K562 (cell line): ENCODE results near the gene CES1. TPM values are rescaled to one million over a fixed set of nuclear protein-coding genes. Genes with fewer than 3 reads are reported as not detected.
"Not testable (repeated sequence)": the region's sequence is repeated elsewhere in the genome, so short reads cannot be mapped to it uniquely, and the experiment has no call there.

ENCODE experiments used
- ATAC-seq: fragments of 200-7000 bp; cut with Tn5 transposase; 3 replicates; pipeline ENCODE4 v1.9.1; 2020; ENCODE audit warnings: moderate library complexity
- BruUV-seq: library from RNA; stranded (reverse); fragments of 400-500 nt; replicated peaks from 2 replicates; lab custom pipeline; 2021; lab: Mats Ljungman, UMichigan
- CTCF ChIA-PET: fragments of 300-600 bp; formaldehyde crosslinking; extraction: SDS; loops from one replicate; lab custom pipeline; 2021; ENCODE audit warnings: low intra/inter-chr PET ratio; lab: Yijun Ruan, JAX
- POLR2A ChIA-PET: fragments of 300-600, 350-650 bp; sonication (Branson Sonifier 250); formaldehyde crosslinking; extraction: SDS; loops from one replicate; lab custom pipeline; 2021; ENCODE audit warnings: antibody characterized with exemption, inconsistent platforms; lab: Yijun Ruan, JAX
- DNase-seq, 4 experiments: peaks; one replicate each; pipeline versions ENCODE4 v3.0.0 to v3.0.0-alpha.2; 2011 to 2018; ENCODE audit warnings: low spot score in 3 of 4, mixed read lengths in 3 of 4; ENCODE audit errors: extremely low read depth in 1 of 4
- FAIRE-seq: peaks from 2 replicates; lab custom pipeline; 2011; peaks lifted over from hg19 to GRCh38; lab: Jason Lieb, UNC
- H2AFZ ChIP-seq: 2 replicates; pipeline ENCODE4 v1.6.0; 2011; ENCODE audit warnings: low read depth, low read length, control low read depth, inconsistent platforms
- H3K27ac ChIP-seq: fragments of 200-600 bp; 3 replicates; pipeline ENCODE4 v1.8.0; 2011; ENCODE audit warnings: low read depth, mild to moderate bottlenecking, control low read depth, inconsistent platforms, low read length, moderate library complexity, mixed read lengths; ENCODE audit errors: extremely low read depth
- H3K27me3 ChIP-seq, 2 experiments: fragments of 300-600 bp in 1 of 2; 2 replicates in 1 of 2; 3 replicates in 1 of 2; pipeline versions ENCODE4 v1.6.0 to v1.8.0; 2011; ENCODE audit warnings: inconsistent platforms in 2 of 2, low read length in 2 of 2, mild to moderate bottlenecking in 1 of 2, mixed read lengths in 1 of 2, moderate library complexity in 1 of 2; ENCODE audit not compliant: control insufficient read depth in 2 of 2, insufficient read depth in 2 of 2
- H3K36me3 ChIP-seq: fragments of 300-600 bp; 3 replicates; pipeline ENCODE4 v1.8.0; 2011; ENCODE audit warnings: mild to moderate bottlenecking, low read length, inconsistent platforms; ENCODE audit not compliant: control insufficient read depth, insufficient read depth
- H3K4me1 ChIP-seq, 2 experiments: fragments of 200-600 bp in 1 of 2; replicated peaks in 1 of 2; 2 replicates in 1 of 2; 3 replicates in 1 of 2; pipeline versions ENCODE4 v1.5.1 to v1.8.0; 2011; ENCODE audit warnings: inconsistent platforms in 2 of 2, low read length in 2 of 2, mild to moderate bottlenecking in 1 of 2, mixed read lengths in 1 of 2, moderate library complexity in 1 of 2; ENCODE audit not compliant: control insufficient read depth in 2 of 2, insufficient read depth in 2 of 2
- H3K4me2 ChIP-seq: 2 replicates; pipeline ENCODE4 v1.6.1; 2011; ENCODE audit warnings: low read length, control low read depth, inconsistent platforms, mixed read lengths; ENCODE audit not compliant: insufficient read depth
- H3K4me3 ChIP-seq: fragments of 200-600 bp; sonication (generic), shearing (Covaris generic); 2 replicates; pipeline ENCODE4 v1.5.1; 2016; ENCODE audit warnings: control low read depth, inconsistent platforms
- H3K79me2 ChIP-seq: fragments of 200-600 bp; 3 replicates; pipeline ENCODE4 v1.8.0; 2011; ENCODE audit warnings: low read length, inconsistent platforms; ENCODE audit not compliant: control insufficient read depth, insufficient read depth
- H3K9ac ChIP-seq, 2 experiments: 2 replicates each; pipeline versions ENCODE4 v1.6.0 to v1.6.1; 2011; ENCODE audit warnings: low read depth in 2 of 2, low read length in 2 of 2, control low read depth in 1 of 2, inconsistent platforms in 1 of 2, mild to moderate bottlenecking in 1 of 2, mixed read lengths in 1 of 2; ENCODE audit not compliant: insufficient read depth in 1 of 2
- H3K9me1 ChIP-seq: one replicate; pipeline ENCODE4 v1.6.0; 2011; ENCODE audit warnings: inconsistent platforms, mild to moderate bottlenecking, low read length, moderate library complexity; ENCODE audit not compliant: control insufficient read depth, insufficient read depth
- H3K9me3 ChIP-seq: replicated peaks from 2 replicates; pipeline ENCODE4 v1.5.1; 2011; ENCODE audit warnings: low read depth, low read length, inconsistent platforms; ENCODE audit not compliant: control insufficient read depth, insufficient read depth
- H4K20me1 ChIP-seq: replicated peaks from 2 replicates; pipeline ENCODE4 v1.6.1; 2011; ENCODE audit warnings: low read length, inconsistent platforms, mixed read lengths; ENCODE audit not compliant: control insufficient read depth, insufficient read depth
- BHLHE40 ChIP-seq: IDR thresholded peaks from 2 replicates; pipeline ENCODE4 v1.6.1; 2011; ENCODE audit warnings: low read length, improper control_type of control experiment
- ETS2 ChIP-seq: IDR thresholded peaks from 2 replicates; pipeline ENCODE4 v1.6.1; 2016; ENCODE audit warnings: borderline replicate concordance, missing genetic modification characterization, mild to moderate bottlenecking, moderate library complexity, missing compliant biosample characterization; ENCODE audit not compliant: poor library complexity, severe bottlenecking
- HOMEZ ChIP-seq: fragments of 250-450 bp; sonication (Bioruptor Pico); IDR thresholded peaks from 2 replicates; pipeline ENCODE4 v1.4.0; 2020; ENCODE audit warnings: mild to moderate bottlenecking, moderate library complexity
- NEUROD1 ChIP-seq: fragments of 150-350 bp; IDR thresholded peaks from 2 replicates; pipeline ENCODE4 v1.6.1; 2014; ENCODE audit warnings: borderline replicate concordance, low read length, low read depth; ENCODE audit not compliant: partially characterized antibody
- NFE2L1 ChIP-seq: fragments of 450-650 bp; IDR thresholded peaks from 2 replicates; pipeline ENCODE4 v1.6.1; 2016; ENCODE audit warnings: missing genetic modification characterization, low read depth, mild to moderate bottlenecking, missing compliant biosample characterization, moderate library complexity, borderline replicate concordance
- POLR3G ChIP-seq: IDR thresholded peaks from 2 replicates; pipeline ENCODE4 v1.6.1; 2011; ENCODE audit not compliant: insufficient read length, insufficient replicate concordance; ENCODE audit errors: extremely low read depth
- ZFP30 ChIP-seq: fragments of 250-450 bp; sonication (Bioruptor Pico); IDR thresholded peaks from 2 replicates; pipeline ENCODE4 v1.8.0; 2022; ENCODE audit warnings: moderate library complexity, mild to moderate bottlenecking, inconsistent platforms, borderline replicate concordance
- ZNF584 ChIP-seq: fragments of 200-800 bp; sonication (Bioruptor generic); IDR thresholded peaks from 2 replicates; pipeline ENCODE4 v1.6.1; 2016; ENCODE audit warnings: low read depth, mild to moderate bottlenecking, missing genetic modification characterization, missing compliant biosample characterization
- WGBS: fragments of 100-300 bp; shearing (Covaris generic); methylation state at CpG from one replicate; pipeline ENCODE4 v1.1.6; 2016; ENCODE audit warnings: low coverage, mixed read lengths; ENCODE audit not compliant: insufficient coverage; ENCODE audit errors: missing lambda C conversion rate; 5-methylcytosine and 5-hydroxymethylcytosine counted together
- in situ Hi-C: fragments of 300-500 bp; cut with MboI; formaldehyde crosslinking; loops from 4 replicates; pipeline ENCODE4 v1.15.0; 2018; ENCODE audit warnings: inconsistent platforms, mixed read lengths
- intact Hi-C: fragments of 100-400 bp; cut with micrococcal nuclease; formaldehyde crosslinking; loops from 2 replicates; pipeline ENCODE4 v1.14.2; 2022
- polyA plus RNA-seq, 8 experiments: library from polyadenylated mRNA; depleted of rRNA in 4 of 8; stranded (reverse) in 5 of 8; unstranded in 3 of 8; fragments of >200 nt; fragmentation: Nextera tagmentation in 2 of 8; fragmentation: Illumina TruSeq in 1 of 8; extraction: Ambion mirVana in 2 of 8; extraction: Trizol in 1 of 8; gene quantifications; 2 replicates each; pipeline versions ENCODE4 v1.2.1 to v1.2.3, GENCODE V29; 2011 to 2014; ENCODE audit warnings: inconsistent platforms in 1 of 8, missing spikeins in 1 of 8
- total RNA-seq, 7 experiments: library from RNA; depleted of rRNA in 6 of 7; stranded (reverse); fragments of >200 nt in 6 of 7; fragmentation: Illumina TruSeq in 2 of 7; extraction: Trizol in 2 of 7; gene quantifications; 2 replicates each; pipeline versions ENCODE4 v1.2.1 to v1.2.3, GENCODE V29; 2011 to 2021; ENCODE audit warnings: low replicate concordance in 1 of 7

Gene CES1
- total and polyA plus RNA-seq, 9 of the 15 experiments (the other 6 are each of a cell fraction or from before 2014, with no cell fraction given): 0.10 to 1.2 (median 0.16) TPM; not detected in 3

GRCh38 chr16:55832425-55832772 is 497 bp downstream of the CES1 start (continued):
- TF ChIP-seq POLR3G: no peak

- no peaks in the 10 kb centered on the region for H3K36me3 ChIP-seq
- peaks cover 0 to 6% of the 10 kb centered on the region in 2 experiments; a peak in 1 of 5 replicates for H3K4me1 ChIP-seq
- H3K9me3 ChIP-seq: no peaks in the 10 kb centered on the region
- intact Hi-C loops (no loop called here), in situ Hi-C loops (loop anchor here (5.0 kb wide), 1 partner anchor 68 kb away; no protein-coding TSS in a partner anchor)
- POLR2A ChIA-PET: no interaction called here
- H2AFZ ChIP-seq: no peak overlapping the region
- H4K20me1 ChIP-seq: no peaks in the 10 kb centered on the region
- no peak overlapping the region for H3K9ac ChIP-seq
- H3K27me3 ChIP-seq: peaks cover 5 to 21% of the 10 kb centered on the region in 2 experiments; a peak in 4 of 5 replicates
- no peak overlapping the region for H3K27ac ChIP-seq
- no peak for TF ChIP-seq NFE2L1 (tag)
- no peak for TF ChIP-seq ETS2 (tag)
- no peak for TF ChIP-seq ZNF584
- TF ChIP-seq BHLHE40: no peak
- TF ChIP-seq ZFP30 (CRISPR knock-in tag): no peak
- no peak for TF ChIP-seq HOMEZ
- TF ChIP-seq NEUROD1: no peak
- TF ChIP-seq, all 486 proteins: peak for 0
- CTCF ChIA-PET: no interaction called here
- no peak overlapping the region for H3K4me3 ChIP-seq
- WGBS: 0% methylated on average over 5 of the region's 6 CpGs
- DNase-seq (no peak), ATAC-seq (no peak), FAIRE-seq (no peak)
- no peak overlapping the region for H3K4me2 ChIP-seq
- no peaks in the 10 kb centered on the region for H3K9me1 ChIP-seq
- no TSS peak for BruUV-seq
- H3K79me2 ChIP-seq: no peaks in the 10 kb centered on the region
Measured at GRCh38 chr16:55830658-55831294, 2.1 kb downstream of the CES1 start.

- H3K4me2 ChIP-seq, in situ Hi-C loops, H3K9me3 ChIP-seq, DNase-seq, FAIRE-seq, intact Hi-C loops, POLR2A ChIA-PET, H3K79me2 ChIP-seq, H3K4me1 ChIP-seq, H3K27ac ChIP-seq, BruUV-seq, ATAC-seq, H3K9ac ChIP-seq, H2AFZ ChIP-seq, H3K9me1 ChIP-seq, H3K4me3 ChIP-seq, CTCF ChIA-PET, H3K36me3 ChIP-seq, H4K20me1 ChIP-seq: not testable (repeated sequence)
- WGBS: 5% methylated on average over 3 of the region's 3 CpGs
- H3K27me3 ChIP-seq: peaks cover 5 to 21% of the 10 kb centered on the region in 2 experiments; a peak in 4 of 5 replicates
Measured at GRCh38 chr16:55829232-55829631, 3.7 kb downstream of the CES1 start.
